Esophagus squamous epithelium (tissue), 5 donors: ENCODE data around the gene OTUD1. TPM values are rescaled to one million over a fixed set of nuclear protein-coding genes. Genes with fewer than 3 reads are reported as not detected.

ENCODE experiments used
- DNase-seq: peaks from one replicate; lab custom pipeline; 2025; lab: John Stamatoyannopoulos, UW
- H3K27ac ChIP-seq, 4 donors: fragments of 200-600 bp; sonication (generic); one replicate each; pipeline ENCODE4 v1.5.1; 2016 to 2019; ENCODE audit warnings: mild to moderate bottlenecking in 1 of 4
- H3K27me3 ChIP-seq, 4 donors: fragments of 200-600 bp; sonication (generic); 1 replicate in 3 of 4; 2 replicates in 1 of 4; pipeline versions ENCODE4 v1.5.1 to v1.6.0; 2017 to 2021; ENCODE audit warnings: antibody characterized with exemption in 1 of 4
- H3K36me3 ChIP-seq, 3 donors: fragments of 200-600 bp; sonication (generic); one replicate each; pipeline ENCODE4 v1.5.1; 2016 to 2019
- H3K4me1 ChIP-seq, 3 donors: fragments of 200-600 bp; sonication (generic); one replicate each; pipeline ENCODE4 v1.5.1; 2017 to 2019
- H3K4me3 ChIP-seq, 4 donors: fragments of 200-600 bp; sonication (generic); 1 replicate in 3 of 4; 2 replicates in 1 of 4; pipeline ENCODE4 v1.5.1; 2016 to 2019; ENCODE audit warnings: mild to moderate bottlenecking in 2 of 4, moderate library complexity in 1 of 4
- H3K9me3 ChIP-seq, 3 donors: fragments of 200-600 bp; sonication (generic); one replicate each; pipeline ENCODE4 v1.5.1; 2016 to 2019
- POLR2A ChIP-seq, 4 donors: fragments of 450-650 bp; IDR thresholded peaks; one replicate each; pipeline ENCODE4 v1.6.1; 2017; ENCODE audit warnings: antibody characterized with exemption in 4 of 4, mild to moderate bottlenecking in 4 of 4, moderate library complexity in 3 of 4
- WGBS, 2 donors: methylation state at CpG; one replicate each; pipeline ENCODE4 v1.1.5; 2018; 5-methylcytosine and 5-hydroxymethylcytosine counted together
- intact Hi-C: fragments of 100-400 bp; cut with DNase I; formaldehyde crosslinking; loops from one replicate; pipeline ENCODE4 v1.15.0; 2022
- total RNA-seq, 4 donors: library from RNA; depleted of rRNA; stranded (reverse); fragments of >200 nt; gene quantifications; one replicate each; pipeline ENCODE4 v1.1.0, GENCODE V29; 2016
- TF ChIP-seq, protein P1 (sequence below), 6 experiments: fragments of 450-650 bp in 4 of 6; fragments of 200-600 bp in 2 of 6; sonication (generic) in 2 of 6; IDR thresholded peaks; one replicate each; pipeline ENCODE4 v1.5.1; 2016 to 2019; ENCODE audit warnings: antibody characterized with exemption in 6 of 6, mild to moderate bottlenecking in 4 of 6, moderate library complexity in 4 of 6
- donor health status: DM: yes; HTN: yes; CAD: no.

The OTUD1 gene
- total RNA-seq, 4 donors from 2014 or later = 4.3 to 10.1 (median 6.4) TPM

DNA sequence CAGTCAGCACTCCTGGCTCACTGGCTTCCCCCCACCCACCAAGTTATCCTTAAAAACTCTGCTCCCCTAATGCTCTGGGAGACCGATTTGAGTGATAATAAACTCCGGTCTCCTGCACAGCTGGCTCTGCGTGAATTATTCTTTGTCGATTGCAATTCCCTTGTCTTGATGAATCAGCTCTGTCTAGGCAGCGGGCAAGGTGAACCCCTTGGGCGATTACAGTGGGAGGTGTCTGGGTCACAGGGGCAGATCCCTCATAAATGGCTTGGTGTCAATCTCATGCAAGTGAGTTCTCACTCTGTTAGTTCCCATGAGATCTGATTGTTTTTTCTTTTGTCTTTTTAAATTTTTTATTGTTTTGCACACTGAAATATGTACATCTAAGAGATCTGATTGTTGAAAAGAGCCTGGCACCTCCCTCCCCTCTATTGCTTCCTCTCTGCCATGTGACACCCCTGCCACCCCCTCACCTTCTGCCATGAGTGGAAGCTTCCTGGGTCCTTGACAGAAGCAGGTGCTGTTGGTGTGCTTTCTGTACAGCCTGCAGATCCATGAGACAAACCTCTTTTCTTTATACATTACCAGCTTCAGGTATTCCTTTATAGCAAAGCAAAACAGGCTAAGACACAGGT lies 20.5 kb downstream of the OTUD1 start:
- intact Hi-C loops = no loop called here
- no peak for DNase-seq
- WGBS, 2 donors = 45 to 79% methylated on average over 3 to 6 of the region's 6 CpGs
- Histone ChIP-seq H3K4me1 (peaks cover 0 to 8% (median 0%) of the 10 kb centered on the region in 3 donors), H3K9me3 (no peaks in the 10 kb centered on the region), H3K36me3 (no peaks in the 10 kb centered on the region), H3K27me3 (no peaks in the 10 kb centered on the region), H3K4me3 (no peak overlapping the region), H3K27ac (no peak overlapping the region)
- no peak for TF ChIP-seq POLR2A (IDR thresholded peaks at IDR 0.05)
- TF ChIP-seq, protein P1, sequence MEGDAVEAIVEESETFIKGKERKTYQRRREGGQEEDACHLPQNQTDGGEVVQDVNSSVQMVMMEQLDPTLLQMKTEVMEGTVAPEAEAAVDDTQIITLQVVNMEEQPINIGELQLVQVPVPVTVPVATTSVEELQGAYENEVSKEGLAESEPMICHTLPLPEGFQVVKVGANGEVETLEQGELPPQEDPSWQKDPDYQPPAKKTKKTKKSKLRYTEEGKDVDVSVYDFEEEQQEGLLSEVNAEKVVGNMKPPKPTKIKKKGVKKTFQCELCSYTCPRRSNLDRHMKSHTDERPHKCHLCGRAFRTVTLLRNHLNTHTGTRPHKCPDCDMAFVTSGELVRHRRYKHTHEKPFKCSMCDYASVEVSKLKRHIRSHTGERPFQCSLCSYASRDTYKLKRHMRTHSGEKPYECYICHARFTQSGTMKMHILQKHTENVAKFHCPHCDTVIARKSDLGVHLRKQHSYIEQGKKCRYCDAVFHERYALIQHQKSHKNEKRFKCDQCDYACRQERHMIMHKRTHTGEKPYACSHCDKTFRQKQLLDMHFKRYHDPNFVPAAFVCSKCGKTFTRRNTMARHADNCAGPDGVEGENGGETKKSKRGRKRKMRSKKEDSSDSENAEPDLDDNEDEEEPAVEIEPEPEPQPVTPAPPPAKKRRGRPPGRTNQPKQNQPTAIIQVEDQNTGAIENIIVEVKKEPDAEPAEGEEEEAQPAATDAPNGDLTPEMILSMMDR (IDR thresholded peaks at IDR 0.05) = no peak

GRCh38 chr10:23461557-23461956 lies 22.7 kb downstream of the OTUD1 start:
- 66 to 72% methylated on average over 2 of the region's 2 CpGs for WGBS, 2 donors
- TF ChIP-seq, protein P1 (IDR thresholded peaks at IDR 0.05) = no peak

GRCh38 chr10:23467012-23467411 lies 28.1 kb downstream of the OTUD1 start:
- TF ChIP-seq, protein P1 (IDR thresholded peaks at IDR 0.05) = no peak
- no peak for TF ChIP-seq POLR2A (IDR thresholded peaks at IDR 0.05)
- WGBS, 2 donors = 80 to 85% methylated on average over 4 of the region's 4 CpGs

More at GRCh38 chr10:23461557-23461956, 22.7 kb downstream of the OTUD1 start:
- Histone ChIP-seq H3K4me1 (peaks cover 0 to 8% (median 0%) of the 10 kb centered on the region in 3 donors), H3K27ac (no peak overlapping the region), H3K9me3 (no peaks in the 10 kb centered on the region), H3K36me3 (no peaks in the 10 kb centered on the region), H3K4me3 (no peak overlapping the region), H3K27me3 (no peaks in the 10 kb centered on the region)
- intact Hi-C loops = no loop called here
- no peak for DNase-seq

GRCh38 chr10:23467548-23467947 lies 28.7 kb downstream of the OTUD1 start:
- 75 to 78% methylated on average over 3 of the region's 3 CpGs for WGBS, 2 donors
- intact Hi-C loops = no loop called here
- H3K4me1 ChIP-seq = peaks cover 0 to 9% (median 0%) of the 10 kb centered on the region in 3 donors

More at GRCh38 chr10:23467012-23467411, 28.1 kb downstream of the OTUD1 start:
- no peak overlapping the region for H3K4me3 ChIP-seq
- no peaks in the 10 kb centered on the region for H3K36me3 ChIP-seq
- H3K9me3 ChIP-seq = no peaks in the 10 kb centered on the region
- no peaks in the 10 kb centered on the region for H3K27me3 ChIP-seq
- peaks cover 0 to 9% (median 0%) of the 10 kb centered on the region in 3 donors for H3K4me1 ChIP-seq
- no peak for DNase-seq
- intact Hi-C loops = no loop called here
- no peak overlapping the region for H3K27ac ChIP-seq

More at GRCh38 chr10:23467548-23467947, 28.7 kb downstream of the OTUD1 start:
- H3K27me3 ChIP-seq = no peaks in the 10 kb centered on the region
- DNase-seq = no peak
- TF ChIP-seq, protein P1 (IDR thresholded peaks at IDR 0.05) = no peak
- no peak for TF ChIP-seq POLR2A (IDR thresholded peaks at IDR 0.05)
- H3K9me3 ChIP-seq = no peaks in the 10 kb centered on the region
- H3K27ac ChIP-seq = no peak overlapping the region
- H3K4me3 ChIP-seq = no peak overlapping the region
- H3K36me3 ChIP-seq = no peaks in the 10 kb centered on the region
